Panc1 (cell line): ENCODE results near the gene MAP7. TPM values are rescaled to one million over a fixed set of nuclear protein-coding genes. Genes with fewer than 3 reads are reported as not detected.

Experiments
- ATAC-seq: fragments of 200-7000 bp; cut with Tn5 transposase; 2 replicates; pipeline ENCODE4 v1.9.1; 2020; ENCODE audit warnings: mild to moderate bottlenecking, moderate library complexity
- BruUV-seq: library from RNA; stranded (reverse); fragments of 400-500 nt; replicated peaks from 2 replicates; lab custom pipeline; 2021; lab: Mats Ljungman, UMichigan
- CTCF ChIA-PET: fragments of 300-600 bp; sonication (Branson Sonifier 250); formaldehyde crosslinking; loops from one replicate; lab custom pipeline; 2022; ENCODE audit warnings: antibody characterized with exemption; lab: Charles Lee
- POLR2A ChIA-PET: fragments of 300-600 bp; sonication (Branson Sonifier 250); formaldehyde crosslinking; loops from one replicate; lab custom pipeline; 2022; ENCODE audit warnings: antibody characterized with exemption; lab: Charles Lee
- DNase-seq: peaks from one replicate; pipeline ENCODE4 v3.0.0-alpha.2; 2010; ENCODE audit warnings: low read depth, low spot score
- H3K27ac ChIP-seq: 2 replicates; pipeline ENCODE4 v1.5.1; 2011; ENCODE audit warnings: mild to moderate bottlenecking, low read length, inconsistent platforms
- H3K27me3 ChIP-seq: fragments of 200-500 bp; sonication (Bioruptor generic); 2 replicates; pipeline ENCODE4 v1.6.0; 2014; ENCODE audit warnings: low read length, inconsistent platforms; ENCODE audit not compliant: control insufficient read depth, insufficient read depth
- H3K36me3 ChIP-seq: fragments of 200-500 bp; sonication (Bioruptor generic); 2 replicates; pipeline ENCODE4 v1.5.1; 2014; ENCODE audit warnings: inconsistent platforms, mild to moderate bottlenecking, low read length, moderate library complexity; ENCODE audit not compliant: control insufficient read depth, insufficient read depth
- H3K4me1 ChIP-seq: 2 replicates; pipeline ENCODE4 v1.5.1; 2011; ENCODE audit warnings: inconsistent platforms, mild to moderate bottlenecking, low read length, moderate library complexity; ENCODE audit not compliant: control insufficient read depth, insufficient read depth
- H3K4me3 ChIP-seq, 2 experiments: 2 replicates each; pipeline ENCODE4 v1.5.1; 2011 to 2012; ENCODE audit warnings: low read depth in 2 of 2, low read length in 2 of 2, mild to moderate bottlenecking in 2 of 2, inconsistent platforms in 1 of 2, moderate library complexity in 1 of 2
- H3K9me3 ChIP-seq: fragments of 200-500 bp; sonication (Bioruptor generic); 2 replicates; pipeline ENCODE4 v1.5.1; 2014; ENCODE audit warnings: low read depth, mild to moderate bottlenecking, inconsistent platforms, low read length, moderate library complexity; ENCODE audit not compliant: control insufficient read depth, insufficient read depth
- POLR2AphosphoS5 ChIP-seq: IDR thresholded peaks from 2 replicates; pipeline ENCODE4 v1.6.1; 2012; ENCODE audit warnings: mild to moderate bottlenecking, low read depth, low read length, moderate library complexity
- SIN3A ChIP-seq: IDR thresholded peaks from 2 replicates; pipeline ENCODE4 v1.6.1; 2012; ENCODE audit warnings: low read depth, mild to moderate bottlenecking, low read length, moderate library complexity, borderline replicate concordance; ENCODE audit not compliant: insufficient read depth
- TCF7L2 ChIP-seq: IDR thresholded peaks from 2 replicates; pipeline ENCODE4 v1.6.1; 2011; ENCODE audit warnings: mild to moderate bottlenecking, low read depth, low read length, inconsistent platforms
- in situ Hi-C: cut with HindIII; loops from 2 replicates; pipeline ENCODE4 v1.10.0; 2016; ENCODE audit warnings: low sequenced_read_pairs, low pct_unique_long_range_greater_than_20kb
- intact Hi-C: fragments of 100-400 bp; cut with micrococcal nuclease; formaldehyde crosslinking; loops from one replicate; pipeline ENCODE4 v1.10.0; 2022; ENCODE audit not compliant: unreplicated experiment
- total RNA-seq: library from RNA; stranded (reverse); gene quantifications from one replicate; pipeline ENCODE4 v1.2.1, GENCODE V29; 2021; ENCODE audit not compliant: unreplicated experiment
- TF ChIP-seq, protein P1 (sequence below): fragments of 450-650 bp; IDR thresholded peaks from 2 replicates; pipeline ENCODE4 v1.5.1; 2017; ENCODE audit warnings: mild to moderate bottlenecking
- TF ChIP-seq, protein P2 (sequence below), 2 experiments: IDR thresholded peaks; 2 replicates each; pipeline ENCODE4 v1.6.1; 2011 to 2012; ENCODE audit warnings: low read depth in 2 of 2, control low read depth in 1 of 2, low read length in 1 of 2, mild to moderate bottlenecking in 1 of 2, moderate library complexity in 1 of 2; ENCODE audit not compliant: insufficient read depth in 1 of 2

The MAP7 gene
- total RNA-seq, 1 experiment from 2014 or later, result 1.8 TPM

DNA sequence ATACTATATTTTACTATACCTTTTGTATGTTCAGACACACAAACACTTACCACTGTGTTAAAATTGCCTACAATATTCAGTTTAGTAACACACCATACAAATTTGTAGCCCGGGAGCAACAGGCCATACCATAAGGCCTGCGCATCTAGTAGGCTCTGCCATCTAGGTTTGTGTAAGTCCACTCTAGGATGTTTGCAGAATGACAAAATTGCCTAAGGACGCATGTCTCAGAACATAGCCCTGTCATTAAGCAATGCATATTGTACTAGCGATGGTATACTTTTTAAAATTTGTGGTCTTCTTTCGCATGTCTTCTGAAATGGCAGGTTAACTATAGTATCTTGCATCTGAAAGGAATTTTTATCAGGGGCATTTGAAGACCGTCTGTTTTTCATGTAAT lies 26.6 kb upstream of the MAP7 start:
- no peak for TF ChIP-seq SIN3A
- TF ChIP-seq, protein P1, sequence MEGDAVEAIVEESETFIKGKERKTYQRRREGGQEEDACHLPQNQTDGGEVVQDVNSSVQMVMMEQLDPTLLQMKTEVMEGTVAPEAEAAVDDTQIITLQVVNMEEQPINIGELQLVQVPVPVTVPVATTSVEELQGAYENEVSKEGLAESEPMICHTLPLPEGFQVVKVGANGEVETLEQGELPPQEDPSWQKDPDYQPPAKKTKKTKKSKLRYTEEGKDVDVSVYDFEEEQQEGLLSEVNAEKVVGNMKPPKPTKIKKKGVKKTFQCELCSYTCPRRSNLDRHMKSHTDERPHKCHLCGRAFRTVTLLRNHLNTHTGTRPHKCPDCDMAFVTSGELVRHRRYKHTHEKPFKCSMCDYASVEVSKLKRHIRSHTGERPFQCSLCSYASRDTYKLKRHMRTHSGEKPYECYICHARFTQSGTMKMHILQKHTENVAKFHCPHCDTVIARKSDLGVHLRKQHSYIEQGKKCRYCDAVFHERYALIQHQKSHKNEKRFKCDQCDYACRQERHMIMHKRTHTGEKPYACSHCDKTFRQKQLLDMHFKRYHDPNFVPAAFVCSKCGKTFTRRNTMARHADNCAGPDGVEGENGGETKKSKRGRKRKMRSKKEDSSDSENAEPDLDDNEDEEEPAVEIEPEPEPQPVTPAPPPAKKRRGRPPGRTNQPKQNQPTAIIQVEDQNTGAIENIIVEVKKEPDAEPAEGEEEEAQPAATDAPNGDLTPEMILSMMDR, result no peak
- TF ChIP-seq, protein P2, sequence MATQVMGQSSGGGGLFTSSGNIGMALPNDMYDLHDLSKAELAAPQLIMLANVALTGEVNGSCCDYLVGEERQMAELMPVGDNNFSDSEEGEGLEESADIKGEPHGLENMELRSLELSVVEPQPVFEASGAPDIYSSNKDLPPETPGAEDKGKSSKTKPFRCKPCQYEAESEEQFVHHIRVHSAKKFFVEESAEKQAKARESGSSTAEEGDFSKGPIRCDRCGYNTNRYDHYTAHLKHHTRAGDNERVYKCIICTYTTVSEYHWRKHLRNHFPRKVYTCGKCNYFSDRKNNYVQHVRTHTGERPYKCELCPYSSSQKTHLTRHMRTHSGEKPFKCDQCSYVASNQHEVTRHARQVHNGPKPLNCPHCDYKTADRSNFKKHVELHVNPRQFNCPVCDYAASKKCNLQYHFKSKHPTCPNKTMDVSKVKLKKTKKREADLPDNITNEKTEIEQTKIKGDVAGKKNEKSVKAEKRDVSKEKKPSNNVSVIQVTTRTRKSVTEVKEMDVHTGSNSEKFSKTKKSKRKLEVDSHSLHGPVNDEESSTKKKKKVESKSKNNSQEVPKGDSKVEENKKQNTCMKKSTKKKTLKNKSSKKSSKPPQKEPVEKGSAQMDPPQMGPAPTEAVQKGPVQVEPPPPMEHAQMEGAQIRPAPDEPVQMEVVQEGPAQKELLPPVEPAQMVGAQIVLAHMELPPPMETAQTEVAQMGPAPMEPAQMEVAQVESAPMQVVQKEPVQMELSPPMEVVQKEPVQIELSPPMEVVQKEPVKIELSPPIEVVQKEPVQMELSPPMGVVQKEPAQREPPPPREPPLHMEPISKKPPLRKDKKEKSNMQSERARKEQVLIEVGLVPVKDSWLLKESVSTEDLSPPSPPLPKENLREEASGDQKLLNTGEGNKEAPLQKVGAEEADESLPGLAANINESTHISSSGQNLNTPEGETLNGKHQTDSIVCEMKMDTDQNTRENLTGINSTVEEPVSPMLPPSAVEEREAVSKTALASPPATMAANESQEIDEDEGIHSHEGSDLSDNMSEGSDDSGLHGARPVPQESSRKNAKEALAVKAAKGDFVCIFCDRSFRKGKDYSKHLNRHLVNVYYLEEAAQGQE (IDR thresholded peaks at IDR 0.05; ENCODE audit: insufficient read depth in 1 of 2, low read depth in 2 of 2, low read length in 1 of 2), result no peak
- TF ChIP-seq TCF7L2, result no peak
- no peak for TF ChIP-seq POLR2AphosphoS5
- DNase-seq, result no peak
- in situ Hi-C loops (no loop called here), intact Hi-C loops (no loop called here)
- Histone ChIP-seq H3K4me3 (no peak overlapping the region), H3K9me3 (no peaks in the 10 kb centered on the region; the same call in 1 of the 2 replicates), H3K36me3 (no peaks in the 10 kb centered on the region), H3K4me1 (no peaks in the 10 kb centered on the region), H3K27me3 (no peaks in the 10 kb centered on the region), H3K27ac (no peak overlapping the region)
- ChIA-PET CTCF (no interaction called here), POLR2A (no interaction called here)
- no TSS peak for BruUV-seq
- ATAC-seq, result no peak

DNA sequence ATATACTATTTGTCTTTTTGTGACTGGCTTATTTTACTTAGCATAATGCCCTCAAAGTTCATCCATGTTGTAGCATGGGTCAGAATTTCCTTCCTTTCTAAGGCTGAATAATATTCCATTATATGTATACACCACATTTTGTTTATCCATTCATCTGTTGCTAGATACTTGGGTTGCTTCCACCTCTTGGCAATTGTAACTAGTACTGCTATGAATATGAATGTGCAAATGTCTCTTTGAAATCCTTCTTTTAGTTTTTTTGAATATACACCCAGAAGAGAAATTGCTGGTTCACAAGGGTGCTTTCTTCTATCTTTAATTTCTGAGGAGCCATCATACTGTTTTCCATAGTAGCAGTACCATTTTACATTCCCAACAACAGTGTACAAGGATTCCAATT lies 21.3 kb upstream of the MAP7 start:
- ChIA-PET CTCF (no interaction called here), POLR2A (no interaction called here)
- in situ Hi-C loops, result no loop called here
- no peaks in the 10 kb centered on the region; the same call in 1 of the 2 replicates for H3K36me3 ChIP-seq
- no peak overlapping the region for H3K27ac ChIP-seq
- no TSS peak for BruUV-seq
- TF ChIP-seq TCF7L2 (no peak), SIN3A (no peak), POLR2AphosphoS5 (no peak)
- TF ChIP-seq, protein P2 (IDR thresholded peaks at IDR 0.05; ENCODE audit: insufficient read depth in 1 of 2, low read depth in 2 of 2, low read length in 1 of 2), result no peak
- TF ChIP-seq, protein P1, result no peak
- ATAC-seq, result no peak
- H3K4me1 ChIP-seq, result no peaks in the 10 kb centered on the region
- DNase-seq, result no peak
- peaks cover 7% of the 10 kb centered on the region; the same call in 1 of the 2 replicates for H3K9me3 ChIP-seq
- intact Hi-C loops, result no loop called here
- no peaks in the 10 kb centered on the region for H3K27me3 ChIP-seq
- H3K4me3 ChIP-seq, result no peak overlapping the region
